Heart left ventricle (tissue), 16 donors: ENCODE measurements around the gene LCE1E. TPM values are rescaled to one million over a fixed set of nuclear protein-coding genes. Genes with fewer than 3 reads are reported as not detected.

Experiments used
- ATAC-seq, 4 donors: fragments of 200-7000 bp; cut with Tn5 transposase; one replicate each; pipeline ENCODE4 v1.9.1; 2020 to 2022; ENCODE audit warnings: moderate library complexity in 4 of 4, mild to moderate bottlenecking in 3 of 4, moderate number of reproducible peaks in 1 of 4
- DNase-seq, 5 donors: peaks; one replicate each; pipeline ENCODE4 v3.0.0-alpha.2; 2020
- H3K27ac ChIP-seq, 12 donors: fragments of 200-600 bp; sonication (generic) in 4 of 12; one replicate each; pipeline versions ENCODE4 v1.5.0 to v1.8.0; 2016 to 2022; ENCODE audit warnings: mild to moderate bottlenecking in 2 of 12
- H3K27me3 ChIP-seq, 9 donors: fragments of 200-600 bp; sonication (generic) in 2 of 9; one replicate each; pipeline versions ENCODE4 v1.5.1 to v1.8.0; 2016 to 2022; ENCODE audit warnings: mild to moderate bottlenecking in 3 of 9
- H3K36me3 ChIP-seq, 9 donors: fragments of 200-600 bp; sonication (generic) in 2 of 9; one replicate each; pipeline versions ENCODE4 v1.5.0 to v1.8.0; 2018 to 2022; ENCODE audit warnings: mild to moderate bottlenecking in 2 of 9
- H3K4me1 ChIP-seq, 12 donors: fragments of 200-600 bp; sonication (generic) in 4 of 12; one replicate each; pipeline versions ENCODE4 v1.5.0 to v1.8.0; 2016 to 2022; ENCODE audit warnings: mild to moderate bottlenecking in 3 of 12
- H3K4me3 ChIP-seq, 12 donors: fragments of 200-600 bp; sonication (generic) in 4 of 12; one replicate each; pipeline versions ENCODE4 v1.5.0 to v1.8.0; 2017 to 2022; ENCODE audit warnings: mild to moderate bottlenecking in 9 of 12, moderate library complexity in 4 of 12
- H3K9me3 ChIP-seq, 12 donors: fragments of 200-600 bp; sonication (generic) in 4 of 12; one replicate each; pipeline versions ENCODE4 v1.5.0 to v1.8.0; 2016 to 2022; ENCODE audit warnings: mild to moderate bottlenecking in 1 of 12
- POLR2A ChIP-seq, 2 donors: fragments of 450-650 bp; IDR thresholded peaks; one replicate each; pipeline ENCODE4 v1.6.1; 2017; ENCODE audit warnings: antibody characterized with exemption in 2 of 2, mild to moderate bottlenecking in 2 of 2, moderate library complexity in 2 of 2
- WGBS, 4 donors: extraction: QIAGEN DNeasy Blood & Tissue Kit in 2 of 4; methylation state at CpG; one replicate each; pipeline versions ENCODE4 v1.1.5 to v1.1.7; 2013 to 2018; 5-methylcytosine and 5-hydroxymethylcytosine counted together
- intact Hi-C, 10 donors: fragments of 100-400 bp; cut with DNase I; formaldehyde crosslinking; loops; one replicate each; pipeline versions ENCODE4 v1.11.1 to v1.14.2; 2022
- polyA plus RNA-seq, 2 donors: library from polyadenylated mRNA; stranded (reverse); fragments of 200-250 nt; gene quantifications; one replicate each; pipeline ENCODE4 v1.2.3, GENCODE V29; 2013
- total RNA-seq, 9 donors: library from RNA; depleted of rRNA in 2 of 9; stranded (reverse); fragments of >200 nt in 2 of 9; fragmentation: NEBNext Ultra II Directional in 3 of 9; extraction: Animal tissue kit (Norgen Biotek cat#: 25700) in 3 of 9; gene quantifications; one replicate each; pipeline versions ENCODE4 v1.1.0 to v1.2.4, GENCODE V29; 2016 to 2023
- TF ChIP-seq, protein P1 (sequence below), 12 donors: fragments of 200-600 bp; sonication (generic) in 4 of 12; IDR thresholded peaks; one replicate each; pipeline versions ENCODE4 v1.5.0 to v1.8.0; 2018 to 2022; ENCODE audit warnings: antibody characterized with exemption in 12 of 12, mild to moderate bottlenecking in 5 of 12
- donor health status: ischemic (EF 13 %, LVEDD 7.1; RV severe dilation, severe dysfunction).
- donor health status: healthy with polysubstance abuse.
- donor health status: DM: no; HTN: yes; CAD: no.
- donor health status: DM: no; HTN: no; CAD: no.
- donor health status: ischemic (EF 25% LVEDD 6.9; RV normal size, moderate dysfunction).
- donor health status: ischemic (EF 25% LVEDD 5.7; RV mildly dilated, moderate dysfunction).
- donor health status: healthy.
- donor health status: DM: yes; HTN: yes; CAD: no.
- donor health status: ischemic (EF 35%, LVEDD 5.7; RV mildly dilated, moderate dysfunction).
- donor health status: nonischemic (EF 11% LVEDD 7.7; RV severe dilation, severe dysfunction).
- donor health status: DM: yes; HTN: yes; CAD: no.
- donor health status: PGD.
- donor health status: ischemic (EF 29% LVEDD 5.4; RV normal size, mild dysfunction).
- donor health status: nonischemic (EF 23%, LVEDD 6.1; RV moderate dilation, normal function).

Gene LCE1E
- total and polyA plus RNA-seq, 11 donors, result not detected

DNA sequence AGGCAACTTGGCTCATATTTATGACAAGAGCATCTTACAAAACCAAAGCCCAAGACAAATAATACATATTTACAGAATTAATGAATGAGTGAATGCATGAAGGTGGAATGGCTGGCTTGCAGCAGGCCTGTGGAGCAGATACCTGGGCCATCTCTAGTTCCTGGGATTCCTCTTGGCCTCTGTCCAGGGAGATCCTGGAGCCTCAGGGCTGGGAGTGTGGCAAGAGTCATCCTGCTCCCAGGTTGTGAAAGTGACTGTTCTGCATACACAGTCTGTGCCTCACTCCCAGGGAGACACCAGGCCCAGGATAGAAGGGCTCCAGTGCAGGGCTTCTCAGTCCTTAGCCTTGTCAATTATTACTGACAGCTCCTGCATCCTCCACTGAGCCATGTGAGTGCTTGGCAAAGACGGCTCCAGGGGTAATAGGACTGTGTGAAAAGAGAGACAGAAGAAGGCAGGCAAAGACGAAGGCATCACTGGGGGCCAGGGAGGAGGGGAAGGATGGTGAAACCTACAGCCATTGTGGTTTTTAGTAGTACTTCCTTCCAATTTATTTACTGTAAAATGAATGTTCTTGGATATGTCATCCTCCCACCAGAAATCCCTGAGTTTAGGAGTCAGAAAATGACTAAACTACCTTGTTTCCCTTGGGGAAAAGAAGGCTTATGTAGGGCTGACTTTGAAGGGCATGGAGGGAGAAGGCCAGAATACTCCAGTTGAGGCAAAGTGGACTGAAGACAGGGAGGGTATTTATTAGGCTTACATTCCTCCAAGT, 42.5 kb upstream of the LCE1E start:
- TF ChIP-seq, protein P1, sequence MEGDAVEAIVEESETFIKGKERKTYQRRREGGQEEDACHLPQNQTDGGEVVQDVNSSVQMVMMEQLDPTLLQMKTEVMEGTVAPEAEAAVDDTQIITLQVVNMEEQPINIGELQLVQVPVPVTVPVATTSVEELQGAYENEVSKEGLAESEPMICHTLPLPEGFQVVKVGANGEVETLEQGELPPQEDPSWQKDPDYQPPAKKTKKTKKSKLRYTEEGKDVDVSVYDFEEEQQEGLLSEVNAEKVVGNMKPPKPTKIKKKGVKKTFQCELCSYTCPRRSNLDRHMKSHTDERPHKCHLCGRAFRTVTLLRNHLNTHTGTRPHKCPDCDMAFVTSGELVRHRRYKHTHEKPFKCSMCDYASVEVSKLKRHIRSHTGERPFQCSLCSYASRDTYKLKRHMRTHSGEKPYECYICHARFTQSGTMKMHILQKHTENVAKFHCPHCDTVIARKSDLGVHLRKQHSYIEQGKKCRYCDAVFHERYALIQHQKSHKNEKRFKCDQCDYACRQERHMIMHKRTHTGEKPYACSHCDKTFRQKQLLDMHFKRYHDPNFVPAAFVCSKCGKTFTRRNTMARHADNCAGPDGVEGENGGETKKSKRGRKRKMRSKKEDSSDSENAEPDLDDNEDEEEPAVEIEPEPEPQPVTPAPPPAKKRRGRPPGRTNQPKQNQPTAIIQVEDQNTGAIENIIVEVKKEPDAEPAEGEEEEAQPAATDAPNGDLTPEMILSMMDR (IDR thresholded peaks at IDR 0.05), result no peak
- TF ChIP-seq POLR2A (IDR thresholded peaks at IDR 0.05), result no peak
- Histone ChIP-seq H3K36me3 (no peaks in the 10 kb centered on the region), H3K9me3 (no peaks in the 10 kb centered on the region), H3K4me3 (no peak overlapping the region), H3K27me3 (peaks cover 0 to 7% (median 0%) of the 10 kb centered on the region in 9 donors), H3K4me1 (no peaks in the 10 kb centered on the region), H3K27ac (no peak overlapping the region)
- DNase-seq (no peak), ATAC-seq (no peak)
- 57 to 66% (median 63%) methylated on average over 2 of the region's 2 CpGs for WGBS, 4 donors
- intact Hi-C loops, result no loop called here

GRCh38 chr1:152745289-152745704, 40.8 kb upstream of the LCE1E start:
- TF ChIP-seq POLR2A (IDR thresholded peaks at IDR 0.05), result no peak
- TF ChIP-seq, protein P1 (IDR thresholded peaks at IDR 0.05), result no peak
- Histone ChIP-seq H3K36me3 (no peaks in the 10 kb centered on the region), H3K4me1 (no peaks in the 10 kb centered on the region), H3K27ac (no peak overlapping the region), H3K4me3 (no peak overlapping the region), H3K9me3 (no peaks in the 10 kb centered on the region), H3K27me3 (peaks cover 0 to 7% (median 0%) of the 10 kb centered on the region in 9 donors)
- 83 to 87% (median 83%) methylated on average over 4 of the region's 4 CpGs for WGBS, 4 donors
- intact Hi-C loops, result no loop called here
- ATAC-seq, result no peak
- DNase-seq, result no peak

DNA sequence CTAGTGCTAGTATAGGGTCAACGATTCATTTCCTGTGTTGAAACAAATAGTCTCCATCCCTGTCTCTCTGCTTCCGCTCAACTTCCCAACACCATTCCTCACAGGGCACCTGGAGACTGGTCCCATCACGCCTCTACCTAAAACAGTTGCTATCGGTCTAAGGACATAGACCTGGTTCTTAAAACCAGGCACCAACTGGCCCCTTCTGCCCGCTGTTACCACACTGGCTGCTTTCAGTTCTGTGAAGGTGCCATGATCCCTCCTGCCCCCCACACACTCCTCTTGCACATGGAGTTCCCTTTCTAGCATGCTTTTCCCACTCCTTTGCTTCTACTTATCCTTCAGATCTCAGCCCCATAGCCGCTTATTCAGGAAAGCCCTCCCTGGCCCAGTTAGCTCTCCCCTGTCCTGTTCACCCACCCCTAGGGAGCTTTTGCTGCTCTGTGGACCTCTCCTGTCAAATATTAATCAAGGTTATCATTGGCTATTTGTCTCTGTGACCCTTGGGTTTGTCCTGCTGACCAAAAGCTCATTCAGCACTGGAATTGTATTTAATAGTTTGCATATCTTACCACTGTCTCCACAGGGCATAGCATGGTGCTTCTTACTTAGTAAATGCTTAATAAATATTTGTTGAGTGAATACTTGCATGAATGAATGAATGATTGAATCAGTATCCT, 40.2 kb upstream of the LCE1E start:
- WGBS, 4 donors, result 77 to 84% (median 81%) methylated on average over 6 of the region's 6 CpGs
- Histone ChIP-seq H3K36me3 (no peaks in the 10 kb centered on the region), H3K27me3 (peaks cover 0 to 12% (median 0%) of the 10 kb centered on the region in 9 donors), H3K9me3 (no peaks in the 10 kb centered on the region), H3K27ac (no peak overlapping the region), H3K4me3 (no peak overlapping the region), H3K4me1 (no peaks in the 10 kb centered on the region)
- no peak for ATAC-seq
- TF ChIP-seq, protein P1 (IDR thresholded peaks at IDR 0.05), result no peak
- no peak for TF ChIP-seq POLR2A (IDR thresholded peaks at IDR 0.05)
- intact Hi-C loops, result no loop called here
- DNase-seq, result no peak

GRCh38 chr1:152747831-152748230, 38.2 kb upstream of the LCE1E start:
- no peaks in the 10 kb centered on the region for H3K9me3 ChIP-seq
- H3K27me3 ChIP-seq, result peaks cover 0 to 16% (median 4%) of the 10 kb centered on the region in 9 donors
- 36 to 46% (median 40%) methylated on average over 1 of the region's 1 CpG for WGBS, 4 donors
- no peak overlapping the region for H3K27ac ChIP-seq
- ATAC-seq (no peak), DNase-seq (no peak)
- H3K4me3 ChIP-seq, result no peak overlapping the region
- no peak for TF ChIP-seq POLR2A (IDR thresholded peaks at IDR 0.05)
- TF ChIP-seq, protein P1 (IDR thresholded peaks at IDR 0.05), result no peak
- no peaks in the 10 kb centered on the region for H3K4me1 ChIP-seq
- no peaks in the 10 kb centered on the region for H3K36me3 ChIP-seq
- intact Hi-C loops, result no loop called here
